SK-N-MC (cell line): ENCODE results near the gene LHFPL3.
"Not testable (repeated sequence)": the region's sequence is repeated elsewhere in the genome, so short reads cannot be mapped to it uniquely, and the experiment has no call there.

Experiments
- DNase-seq: peaks from one replicate; pipeline ENCODE4 v3.0.0-alpha.2; 2011; ENCODE audit warnings: low read depth, low spot score
- H3K27ac ChIP-seq: fragments of 200-600 bp; sonication (generic); 2 replicates; pipeline ENCODE4 v1.5.1; 2016; ENCODE audit warnings: mixed run types
- H3K36me3 ChIP-seq: fragments of 200-600 bp; sonication (generic); 2 replicates; pipeline ENCODE4 v1.6.1; 2017; ENCODE audit warnings: antibody characterized with exemption, low read length, mixed read lengths; ENCODE audit not compliant: insufficient read depth
- H3K4me3 ChIP-seq: fragments of 200-600 bp; sonication (generic); 2 replicates; pipeline ENCODE4 v1.5.1; 2016
- H3K9ac ChIP-seq: fragments of 200-600 bp; sonication (generic); 2 replicates; pipeline ENCODE4 v1.8.0; 2017; ENCODE audit warnings: mixed run types, mixed read lengths; ENCODE audit not compliant: insufficient read length
- H3K9me3 ChIP-seq: fragments of 200-600 bp; sonication (generic); 2 replicates; pipeline ENCODE4 v1.6.1; 2017; ENCODE audit warnings: low read depth, mild to moderate bottlenecking, antibody characterized with exemption, low read length, moderate library complexity, mixed read lengths
- EZH2 ChIP-seq: fragments of 200-600 bp; sonication (generic); IDR thresholded peaks from one replicate; pipeline ENCODE4 v1.6.1; 2017; ENCODE audit warnings: antibody characterized with exemption
- FOXP2 ChIP-seq: optimal IDR thresholded peaks from 2 replicates; pipeline ENCODE3; 2011; ENCODE audit warnings: mild to moderate bottlenecking, moderate library complexity; ENCODE audit not compliant: insufficient read depth; ENCODE audit errors: extremely low read length, control extremely low read depth
- POLR2AphosphoS5 ChIP-seq: IDR thresholded peaks from 2 replicates; pipeline ENCODE4 v1.6.1; 2012; ENCODE audit warnings: mild to moderate bottlenecking, low read depth, low read length, borderline replicate concordance

LHFPL3 gene

GRCh38 chr7:104328296-104328969, at the start of gene LHFPL3:
Gene LHFPL3, plus strand, starts transcription at chr7:104328603.
- no peak within 1 kb of the TSS for H3K4me3 ChIP-seq
- DNase-seq: no peak
- H3K9ac ChIP-seq: no peak within 1 kb of the TSS
- TF ChIP-seq EZH2: no peak
- TF ChIP-seq POLR2AphosphoS5: no peak
- H3K27ac ChIP-seq: no peak within 1 kb of the TSS
- no peaks in the 10 kb centered on the region for H3K36me3 ChIP-seq
- no peaks in the 10 kb centered on the region for H3K9me3 ChIP-seq

GRCh38 chr7:104281685-104282084, 46.7 kb upstream of the LHFPL3 start:
- not testable (repeated sequence) for H3K9ac ChIP-seq, H3K9me3 ChIP-seq, H3K36me3 ChIP-seq, H3K27ac ChIP-seq, DNase-seq, H3K4me3 ChIP-seq

- Histone ChIP-seq H3K4me3 (no peak overlapping the region), H3K9ac (no peak overlapping the region), H3K9me3 (no peaks in the 10 kb centered on the region), H3K36me3 (no peaks in the 10 kb centered on the region), H3K27ac (no peak overlapping the region)
- TF ChIP-seq FOXP2 (no peak), EZH2 (no peak), POLR2AphosphoS5 (no peak)
- no peak for DNase-seq
Measured at GRCh38 chr7:104286839-104287238, 41.6 kb upstream of the LHFPL3 start.

GRCh38 chr7:104288137-104288536, 40.3 kb upstream of the LHFPL3 start:
- H3K27ac ChIP-seq: no peak overlapping the region
- no peak for TF ChIP-seq EZH2
- TF ChIP-seq POLR2AphosphoS5: no peak
- no peak for TF ChIP-seq FOXP2
- H3K36me3 ChIP-seq: no peaks in the 10 kb centered on the region
- no peak for DNase-seq
- no peaks in the 10 kb centered on the region for H3K9me3 ChIP-seq
- H3K9ac ChIP-seq: no peak overlapping the region
- no peak overlapping the region for H3K4me3 ChIP-seq

GRCh38 chr7:104294291-104294690, 34.1 kb upstream of the LHFPL3 start:
- no peak overlapping the region for H3K4me3 ChIP-seq
- no peaks in the 10 kb centered on the region for H3K9me3 ChIP-seq
- H3K36me3 ChIP-seq: no peaks in the 10 kb centered on the region
- no peak for DNase-seq
- no peak overlapping the region for H3K27ac ChIP-seq
- H3K9ac ChIP-seq: no peak overlapping the region
- TF ChIP-seq EZH2: no peak
- TF ChIP-seq POLR2AphosphoS5: no peak
- TF ChIP-seq FOXP2: no peak

DNA sequence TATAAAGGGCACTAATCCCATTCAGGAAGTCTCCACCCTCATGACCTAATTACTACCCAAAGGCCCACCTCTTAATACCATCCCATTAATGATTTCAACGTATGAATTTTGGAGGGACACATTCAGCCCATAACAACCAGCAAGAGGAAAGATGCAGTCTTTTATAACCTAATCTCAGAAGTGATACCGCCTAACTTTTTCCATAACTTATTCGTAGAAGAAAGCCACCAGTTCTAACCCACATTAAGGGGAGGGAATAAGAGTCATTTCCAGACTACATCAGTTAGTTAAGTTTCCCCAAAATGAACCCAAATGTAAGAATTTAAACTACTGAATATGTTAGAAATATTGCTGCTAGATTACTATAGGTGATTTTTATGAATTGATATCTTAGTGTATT, 32.1 kb upstream of the LHFPL3 start:
- Histone ChIP-seq H3K4me3 (no peak overlapping the region), H3K27ac (no peak overlapping the region), H3K36me3 (no peaks in the 10 kb centered on the region), H3K9me3 (no peaks in the 10 kb centered on the region), H3K9ac (no peak overlapping the region)
- no peak for TF ChIP-seq FOXP2
- no peak for TF ChIP-seq POLR2AphosphoS5
- TF ChIP-seq EZH2: no peak
- no peak for DNase-seq

DNA sequence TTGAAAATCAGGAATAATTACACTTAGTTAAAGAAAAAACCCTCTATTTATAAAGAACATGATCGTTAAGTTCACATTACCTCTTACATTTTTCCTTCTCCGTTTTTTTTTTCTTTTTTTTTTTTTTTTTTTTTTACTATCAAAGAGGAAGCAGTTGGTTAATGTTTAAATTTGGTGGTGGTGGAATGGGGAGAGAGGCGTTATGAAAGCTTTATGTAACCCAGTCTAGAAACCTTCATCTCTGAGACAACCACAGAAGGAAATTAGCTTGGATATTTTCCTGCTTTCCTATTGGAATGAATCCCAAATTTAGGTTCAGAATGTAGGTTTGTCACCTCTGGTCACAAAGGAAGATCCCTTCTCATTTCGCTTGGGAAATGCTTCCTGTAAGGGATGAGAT, 31.5 kb upstream of the LHFPL3 start:
- no peak overlapping the region for H3K27ac ChIP-seq
- H3K9me3 ChIP-seq: no peaks in the 10 kb centered on the region
- H3K9ac ChIP-seq: no peak overlapping the region
- no peaks in the 10 kb centered on the region for H3K36me3 ChIP-seq
- no peak for TF ChIP-seq EZH2
- no peak for TF ChIP-seq POLR2AphosphoS5
- no peak for TF ChIP-seq FOXP2
- H3K4me3 ChIP-seq: no peak overlapping the region
- DNase-seq: no peak

- Histone ChIP-seq H3K4me3 (no peak overlapping the region), H3K36me3 (no peaks in the 10 kb centered on the region), H3K9ac (no peak overlapping the region), H3K27ac (no peak overlapping the region), H3K9me3 (no peaks in the 10 kb centered on the region)
- no peak for DNase-seq
- TF ChIP-seq FOXP2: no peak
- TF ChIP-seq EZH2: no peak
- no peak for TF ChIP-seq POLR2AphosphoS5
Measured at GRCh38 chr7:104299323-104299722, 29.1 kb upstream of the LHFPL3 start.

DNA sequence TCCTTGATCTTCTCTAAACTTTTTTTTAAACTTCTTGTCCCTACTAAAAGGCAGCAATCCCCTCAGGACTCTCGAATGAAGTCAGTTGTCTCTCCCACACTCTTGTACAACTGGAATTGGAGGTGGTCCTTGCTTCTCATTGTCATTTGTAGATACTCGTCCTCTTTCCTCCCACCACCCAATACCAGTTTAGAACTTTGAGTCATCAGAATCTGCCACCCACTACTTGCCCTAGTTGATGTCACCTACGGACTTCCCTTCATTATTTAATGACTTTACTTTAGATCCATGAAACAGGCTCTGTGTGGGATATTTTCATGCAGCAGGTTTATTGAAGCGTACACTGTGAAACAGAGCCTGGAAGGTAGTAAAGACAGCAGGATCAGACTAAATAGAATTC, 28.6 kb upstream of the LHFPL3 start:
- Histone ChIP-seq H3K27ac (no peak overlapping the region), H3K4me3 (no peak overlapping the region), H3K9me3 (no peaks in the 10 kb centered on the region), H3K36me3 (no peaks in the 10 kb centered on the region), H3K9ac (no peak overlapping the region)
- no peak for DNase-seq
- TF ChIP-seq POLR2AphosphoS5 (no peak), FOXP2 (no peak)
